Stimulated activated CD4-positive, alpha-beta T cell treated with anti-CD3 and anti-CD28 coated beads, TNF-alpha, amount 100 ng/mL, for 4 hours (primary cell): ENCODE measurements around the gene SERPIND1.
"Not testable (repeated sequence)": the region's sequence is repeated elsewhere in the genome, so short reads cannot be mapped to it uniquely, and the experiment has no call there.

Source experiments
- DNase-seq, 3 experiments: peaks; one replicate each; pipeline ENCODE4 v3.0.0-alpha.2; 2020; ENCODE audit warnings: low read depth in 3 of 3

The SERPIND1 gene

DNA sequence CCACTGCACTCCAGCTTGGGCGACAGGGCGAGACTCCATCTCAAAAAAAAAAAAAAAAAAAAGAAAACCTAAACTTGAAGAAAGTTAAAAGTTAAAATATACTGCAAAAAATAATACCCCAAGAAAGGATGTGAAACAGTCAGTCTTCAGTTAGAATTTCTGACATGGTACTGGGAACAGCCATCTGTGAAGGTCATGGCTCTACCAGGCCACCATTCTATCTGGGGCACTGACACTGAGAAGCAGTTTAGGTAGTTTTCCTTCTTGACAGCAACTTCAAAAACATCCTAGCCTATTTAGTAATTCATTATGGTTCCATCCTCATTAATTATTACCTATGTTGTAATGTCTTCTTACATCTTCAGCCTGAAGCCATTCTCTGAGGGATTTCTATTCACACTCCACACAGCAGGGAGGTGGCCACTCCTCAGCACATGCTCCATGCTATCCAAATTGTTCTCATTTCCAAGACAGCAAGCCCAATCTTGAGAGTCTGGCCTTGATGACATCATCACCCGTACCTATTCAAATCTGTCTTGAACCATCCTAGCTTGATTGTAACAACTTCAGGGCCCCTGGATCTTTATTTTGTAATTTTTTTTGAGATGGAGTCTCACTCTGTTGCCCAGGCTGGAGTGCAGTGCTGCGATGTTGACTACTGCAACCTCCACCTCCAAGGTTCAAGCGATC, 38.2 kb downstream of the SERPIND1 start:
- DNase-seq: no peak

- DNase-seq: no peak
Measured at GRCh38 chr22:20813056-20813455, 39.1 kb downstream of the SERPIND1 start.

- DNase-seq: no peak
Measured at GRCh38 chr22:20814221-20814808, 40.4 kb downstream of the SERPIND1 start.

DNA sequence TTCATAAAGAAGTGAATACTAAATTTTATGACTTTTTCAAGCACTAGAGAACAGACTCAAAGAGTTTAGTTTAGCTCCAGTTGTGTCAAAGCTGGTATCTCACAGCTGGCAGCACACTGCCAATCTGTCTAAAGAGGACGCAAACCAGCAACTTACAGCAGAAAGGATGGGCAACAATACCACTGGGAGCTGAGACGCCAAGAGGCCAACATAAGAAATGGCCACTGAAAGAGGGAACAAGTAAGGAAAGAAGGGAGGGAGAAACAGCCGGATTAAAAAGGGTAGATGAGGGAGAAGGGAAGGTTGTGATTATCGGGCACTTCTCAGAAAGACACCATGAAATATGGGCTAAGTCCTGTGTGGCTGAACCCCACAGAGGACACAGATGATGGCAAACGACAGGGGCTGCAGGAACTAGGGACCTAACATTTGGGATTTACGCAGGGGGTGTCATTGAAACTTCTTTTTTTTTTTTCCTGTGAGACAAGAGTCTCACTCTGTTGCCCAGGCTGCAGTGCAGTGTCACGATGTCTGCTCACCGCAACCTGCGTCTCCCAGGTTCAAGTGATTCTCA, 41.7 kb downstream of the SERPIND1 start:
- DNase-seq: no peak

DNA sequence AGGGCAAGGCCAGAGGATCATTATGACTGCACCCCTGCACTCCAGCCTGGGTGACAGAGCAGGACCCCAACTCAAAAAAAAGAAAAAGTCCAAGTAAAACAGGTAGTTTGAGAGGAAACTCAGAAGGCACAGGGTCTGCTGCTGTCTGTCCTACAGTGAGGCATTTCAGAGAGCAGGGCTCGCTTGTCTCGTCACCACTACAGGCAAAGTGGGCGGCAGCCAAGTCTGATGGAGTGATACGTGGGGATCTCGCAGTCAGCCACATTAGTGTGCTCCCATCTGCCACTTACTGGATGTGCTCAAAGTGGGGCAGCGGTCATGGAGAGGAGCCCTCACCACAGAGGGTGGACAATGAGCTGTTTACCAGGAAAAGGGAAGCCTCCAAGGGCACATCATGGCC, 42.6 kb downstream of the SERPIND1 start:
- DNase-seq: no peak

- no peak for DNase-seq
Measured at GRCh38 chr22:20818471-20818870, 44.6 kb downstream of the SERPIND1 start.

GRCh38 chr22:20819471-20819870, 45.6 kb downstream of the SERPIND1 start:
- no peak for DNase-seq

- DNase-seq: not testable (repeated sequence)
Measured at GRCh38 chr22:20821717-20822239, 47.9 kb downstream of the SERPIND1 start.

DNA sequence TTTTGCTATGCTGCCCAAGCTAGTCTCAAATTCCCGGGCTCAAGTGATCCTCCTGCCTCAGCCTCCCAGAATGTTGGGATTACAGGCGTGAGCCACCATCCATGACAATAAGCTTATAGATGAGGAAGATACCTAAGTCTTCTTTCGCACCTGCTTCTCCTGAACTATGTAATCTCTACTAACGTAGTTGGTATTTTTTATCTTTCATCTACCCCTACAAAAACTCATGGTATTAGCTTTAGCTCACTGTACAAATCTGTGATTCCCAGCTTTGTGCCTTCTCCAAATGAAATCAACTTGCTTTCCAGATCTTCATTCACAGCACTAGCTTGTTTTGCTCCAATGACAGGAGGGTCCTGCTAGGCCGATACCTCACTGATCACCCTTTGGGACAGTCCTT, 48.3 kb downstream of the SERPIND1 start:
- no peak for DNase-seq

DNA sequence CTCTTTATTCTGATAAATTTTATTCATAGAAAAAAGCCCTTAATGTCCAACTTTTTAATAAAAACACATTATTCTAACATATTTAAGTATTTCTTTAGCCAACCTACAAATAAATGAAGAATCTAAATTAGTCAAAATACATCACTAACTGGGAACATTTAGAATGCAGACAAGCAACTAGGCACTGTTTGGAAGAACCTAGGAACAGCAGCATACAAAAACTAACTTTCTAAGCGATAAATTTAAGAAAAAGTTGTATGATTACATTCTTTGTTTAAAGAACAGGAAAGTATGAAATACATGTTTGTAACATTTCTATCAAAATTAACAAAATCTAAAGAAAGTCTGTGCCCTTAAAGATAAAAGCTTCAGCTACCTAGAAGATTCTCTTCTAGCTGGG, 49.4 kb downstream of the SERPIND1 start:
- DNase-seq: no peak

- DNase-seq: not testable (repeated sequence)
Measured at GRCh38 chr22:20825216-20825615, 51.3 kb downstream of the SERPIND1 start.

GRCh38 chr22:20825624-20826023, 51.7 kb downstream of the SERPIND1 start:
- no peak for DNase-seq

- DNase-seq: not testable (repeated sequence)
Measured at GRCh38 chr22:20826373-20827152, 52.6 kb downstream of the SERPIND1 start.

GRCh38 chr22:20829491-20830134, 55.7 kb downstream of the SERPIND1 start:
- DNase-seq: no peak

DNA sequence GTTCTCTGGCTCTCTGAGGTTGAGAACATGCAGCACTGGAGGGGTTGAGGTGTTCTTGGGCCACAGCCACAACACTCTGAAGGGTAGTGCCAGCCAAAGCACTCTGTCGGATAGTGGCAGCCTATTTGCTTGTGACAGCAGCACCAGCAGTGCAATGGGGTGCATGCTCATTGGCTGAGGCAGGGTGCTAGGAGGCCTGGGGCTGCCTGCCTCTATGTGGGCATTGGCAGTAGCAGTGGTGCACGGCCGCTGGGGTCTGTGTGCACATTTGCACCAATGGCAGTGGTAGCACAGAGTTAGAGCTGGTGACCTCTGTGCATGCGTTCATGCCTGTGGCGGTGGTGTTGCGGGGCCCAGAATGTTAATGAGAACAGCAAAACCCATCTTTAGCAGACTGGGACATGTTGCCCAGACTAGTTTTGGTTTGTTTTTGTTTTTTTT, 59.3 kb downstream of the SERPIND1 start:
- no peak for DNase-seq

- no peak for DNase-seq
Measured at GRCh38 chr22:20834206-20834605, 60.3 kb downstream of the SERPIND1 start.

GRCh38 chr22:20834725-20835124, 60.8 kb downstream of the SERPIND1 start:
- DNase-seq: no peak
